Measurements from ENCODE around the gene CTBP2. TPM values are rescaled to one million over a fixed set of nuclear protein-coding genes. Genes with fewer than 3 reads are reported as not detected.

Gene CTBP2
- total RNA-seq, 1 experiment from 2014 or later = 191 TPM

DNA sequence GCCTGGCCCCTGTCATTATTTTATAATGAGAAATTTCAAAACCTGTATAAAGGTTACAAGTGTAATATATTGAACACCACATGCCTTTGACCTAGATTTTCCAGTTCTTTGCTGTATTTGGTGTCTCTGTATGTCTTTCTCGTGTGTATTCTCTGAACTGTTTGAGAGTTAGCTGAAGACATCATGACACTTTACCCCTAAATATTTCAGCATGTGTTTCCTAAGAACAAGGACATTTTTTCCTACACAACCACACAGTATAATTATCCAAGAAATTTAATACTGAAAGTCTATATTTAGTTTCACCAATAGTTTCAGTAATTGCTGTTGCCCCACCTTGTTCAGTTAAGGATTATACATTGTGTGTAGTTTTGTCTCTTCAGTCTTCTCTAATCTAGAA is 203.6 kb downstream of the CTBP2 start:
- H3K4me3 Mint-ChIP-seq = no peak overlapping the region
- no peak for ATAC-seq
- POLR2A ChIA-PET = no interaction called here
- CTCF ChIA-PET = no interaction called here
- no peaks in the 10 kb centered on the region for H3K27me3 Mint-ChIP-seq (ENCODE audit: low read depth)
- DNase-seq (ENCODE audit: low spot score) = no peak
- H3K4me1 Mint-ChIP-seq = peaks cover 38% of the 10 kb centered on the region
- TF ChIP-seq, protein P1, sequence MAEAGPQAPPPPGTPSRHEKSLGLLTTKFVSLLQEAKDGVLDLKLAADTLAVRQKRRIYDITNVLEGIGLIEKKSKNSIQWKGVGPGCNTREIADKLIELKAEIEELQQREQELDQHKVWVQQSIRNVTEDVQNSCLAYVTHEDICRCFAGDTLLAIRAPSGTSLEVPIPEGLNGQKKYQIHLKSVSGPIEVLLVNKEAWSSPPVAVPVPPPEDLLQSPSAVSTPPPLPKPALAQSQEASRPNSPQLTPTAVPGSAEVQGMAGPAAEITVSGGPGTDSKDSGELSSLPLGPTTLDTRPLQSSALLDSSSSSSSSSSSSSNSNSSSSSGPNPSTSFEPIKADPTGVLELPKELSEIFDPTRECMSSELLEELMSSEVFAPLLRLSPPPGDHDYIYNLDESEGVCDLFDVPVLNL (CRISPR knock-in tag; IDR thresholded peaks at IDR 0.05; ENCODE audit: borderline replicate concordance, low read depth) = no peak
- TF ChIP-seq TEAD4 (CRISPR knock-in tag; IDR thresholded peaks at IDR 0.05) (no peak), TP53 (CRISPR knock-in tag; IDR thresholded peaks at IDR 0.05) (no peak), RORB (CRISPR knock-in tag; IDR thresholded peaks at IDR 0.05) (no peak)
- TF ChIP-seq, protein P2, sequence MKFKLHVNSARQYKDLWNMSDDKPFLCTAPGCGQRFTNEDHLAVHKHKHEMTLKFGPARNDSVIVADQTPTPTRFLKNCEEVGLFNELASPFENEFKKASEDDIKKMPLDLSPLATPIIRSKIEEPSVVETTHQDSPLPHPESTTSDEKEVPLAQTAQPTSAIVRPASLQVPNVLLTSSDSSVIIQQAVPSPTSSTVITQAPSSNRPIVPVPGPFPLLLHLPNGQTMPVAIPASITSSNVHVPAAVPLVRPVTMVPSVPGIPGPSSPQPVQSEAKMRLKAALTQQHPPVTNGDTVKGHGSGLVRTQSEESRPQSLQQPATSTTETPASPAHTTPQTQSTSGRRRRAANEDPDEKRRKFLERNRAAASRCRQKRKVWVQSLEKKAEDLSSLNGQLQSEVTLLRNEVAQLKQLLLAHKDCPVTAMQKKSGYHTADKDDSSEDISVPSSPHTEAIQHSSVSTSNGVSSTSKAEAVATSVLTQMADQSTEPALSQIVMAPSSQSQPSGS (CRISPR knock-in tag; IDR thresholded peaks at IDR 0.05; ENCODE audit: borderline replicate concordance, low read depth) = no peak
- TF ChIP-seq, protein P3, sequence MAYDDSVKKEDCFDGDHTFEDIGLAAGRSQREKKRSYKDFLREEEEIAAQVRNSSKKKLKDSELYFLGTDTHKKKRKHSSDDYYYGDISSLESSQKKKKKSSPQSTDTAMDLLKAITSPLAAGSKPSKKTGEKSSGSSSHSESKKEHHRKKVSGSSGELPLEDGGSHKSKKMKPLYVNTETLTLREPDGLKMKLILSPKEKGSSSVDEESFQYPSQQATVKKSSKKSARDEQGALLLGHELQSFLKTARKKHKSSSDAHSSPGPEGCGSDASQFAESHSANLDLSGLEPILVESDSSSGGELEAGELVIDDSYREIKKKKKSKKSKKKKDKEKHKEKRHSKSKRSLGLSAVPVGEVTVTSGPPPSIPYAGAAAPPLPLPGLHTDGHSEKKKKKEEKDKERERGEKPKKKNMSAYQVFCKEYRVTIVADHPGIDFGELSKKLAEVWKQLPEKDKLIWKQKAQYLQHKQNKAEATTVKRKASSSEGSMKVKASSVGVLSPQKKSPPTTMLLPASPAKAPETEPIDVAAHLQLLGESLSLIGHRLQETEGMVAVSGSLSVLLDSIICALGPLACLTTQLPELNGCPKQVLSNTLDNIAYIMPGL (CRISPR knock-in tag; IDR thresholded peaks at IDR 0.05) = no peak
- TF ChIP-seq, protein P4, sequence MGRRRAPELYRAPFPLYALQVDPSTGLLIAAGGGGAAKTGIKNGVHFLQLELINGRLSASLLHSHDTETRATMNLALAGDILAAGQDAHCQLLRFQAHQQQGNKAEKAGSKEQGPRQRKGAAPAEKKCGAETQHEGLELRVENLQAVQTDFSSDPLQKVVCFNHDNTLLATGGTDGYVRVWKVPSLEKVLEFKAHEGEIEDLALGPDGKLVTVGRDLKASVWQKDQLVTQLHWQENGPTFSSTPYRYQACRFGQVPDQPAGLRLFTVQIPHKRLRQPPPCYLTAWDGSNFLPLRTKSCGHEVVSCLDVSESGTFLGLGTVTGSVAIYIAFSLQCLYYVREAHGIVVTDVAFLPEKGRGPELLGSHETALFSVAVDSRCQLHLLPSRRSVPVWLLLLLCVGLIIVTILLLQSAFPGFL (CRISPR knock-in tag; IDR thresholded peaks at IDR 0.05; ENCODE audit: borderline replicate concordance) = no peak
- no peak overlapping the region for H3K27ac Mint-ChIP-seq
- H3K9me3 Mint-ChIP-seq = no peaks in the 10 kb centered on the region
- H3K36me3 Mint-ChIP-seq = peaks cover 5% of the 10 kb centered on the region; the same call in 1 of the 2 replicates

DNA sequence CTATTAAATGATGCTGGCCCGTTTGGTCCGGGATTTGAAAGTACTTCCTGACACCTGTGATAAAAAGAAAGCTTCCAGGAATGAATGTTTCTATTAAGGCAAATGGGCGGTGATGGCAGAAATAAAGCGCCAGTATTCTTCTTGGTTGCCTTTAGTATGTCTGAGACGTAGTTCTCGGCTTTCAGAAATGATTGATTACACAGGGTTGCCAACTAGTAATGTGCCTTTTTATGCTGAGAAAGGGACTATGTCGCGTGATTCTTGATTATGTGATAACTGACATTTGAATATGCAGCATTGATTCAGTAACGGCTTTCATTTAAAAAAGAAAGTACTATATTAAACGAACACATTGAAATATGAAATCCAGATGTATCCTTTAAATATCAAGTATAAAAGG is 204.5 kb downstream of the CTBP2 start:
- TF ChIP-seq NFATC4 (CRISPR knock-in tag; IDR thresholded peaks at IDR 0.05) (no peak), TEAD4 (CRISPR knock-in tag; IDR thresholded peaks at IDR 0.05) (no peak), FOXJ3 (CRISPR knock-in tag; IDR thresholded peaks at IDR 0.05; ENCODE audit: borderline replicate concordance) (no peak), OVOL2 (CRISPR knock-in tag; IDR thresholded peaks at IDR 0.05; ENCODE audit: borderline replicate concordance) (no peak), ZNF423 (CRISPR knock-in tag; IDR thresholded peaks at IDR 0.05) (no peak), NFE2L1 (CRISPR knock-in tag; IDR thresholded peaks at IDR 0.05) (no peak), ATF1 (CRISPR knock-in tag; IDR thresholded peaks at IDR 0.05) (no peak)
- TF ChIP-seq, protein P5, sequence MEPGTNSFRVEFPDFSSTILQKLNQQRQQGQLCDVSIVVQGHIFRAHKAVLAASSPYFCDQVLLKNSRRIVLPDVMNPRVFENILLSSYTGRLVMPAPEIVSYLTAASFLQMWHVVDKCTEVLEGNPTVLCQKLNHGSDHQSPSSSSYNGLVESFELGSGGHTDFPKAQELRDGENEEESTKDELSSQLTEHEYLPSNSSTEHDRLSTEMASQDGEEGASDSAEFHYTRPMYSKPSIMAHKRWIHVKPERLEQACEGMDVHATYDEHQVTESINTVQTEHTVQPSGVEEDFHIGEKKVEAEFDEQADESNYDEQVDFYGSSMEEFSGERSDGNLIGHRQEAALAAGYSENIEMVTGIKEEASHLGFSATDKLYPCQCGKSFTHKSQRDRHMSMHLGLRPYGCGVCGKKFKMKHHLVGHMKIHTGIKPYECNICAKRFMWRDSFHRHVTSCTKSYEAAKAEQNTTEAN (CRISPR knock-in tag; IDR thresholded peaks at IDR 0.05) = no peak
- TF ChIP-seq, protein P3 (CRISPR knock-in tag; IDR thresholded peaks at IDR 0.05) = no peak
- TF ChIP-seq, protein P6, sequence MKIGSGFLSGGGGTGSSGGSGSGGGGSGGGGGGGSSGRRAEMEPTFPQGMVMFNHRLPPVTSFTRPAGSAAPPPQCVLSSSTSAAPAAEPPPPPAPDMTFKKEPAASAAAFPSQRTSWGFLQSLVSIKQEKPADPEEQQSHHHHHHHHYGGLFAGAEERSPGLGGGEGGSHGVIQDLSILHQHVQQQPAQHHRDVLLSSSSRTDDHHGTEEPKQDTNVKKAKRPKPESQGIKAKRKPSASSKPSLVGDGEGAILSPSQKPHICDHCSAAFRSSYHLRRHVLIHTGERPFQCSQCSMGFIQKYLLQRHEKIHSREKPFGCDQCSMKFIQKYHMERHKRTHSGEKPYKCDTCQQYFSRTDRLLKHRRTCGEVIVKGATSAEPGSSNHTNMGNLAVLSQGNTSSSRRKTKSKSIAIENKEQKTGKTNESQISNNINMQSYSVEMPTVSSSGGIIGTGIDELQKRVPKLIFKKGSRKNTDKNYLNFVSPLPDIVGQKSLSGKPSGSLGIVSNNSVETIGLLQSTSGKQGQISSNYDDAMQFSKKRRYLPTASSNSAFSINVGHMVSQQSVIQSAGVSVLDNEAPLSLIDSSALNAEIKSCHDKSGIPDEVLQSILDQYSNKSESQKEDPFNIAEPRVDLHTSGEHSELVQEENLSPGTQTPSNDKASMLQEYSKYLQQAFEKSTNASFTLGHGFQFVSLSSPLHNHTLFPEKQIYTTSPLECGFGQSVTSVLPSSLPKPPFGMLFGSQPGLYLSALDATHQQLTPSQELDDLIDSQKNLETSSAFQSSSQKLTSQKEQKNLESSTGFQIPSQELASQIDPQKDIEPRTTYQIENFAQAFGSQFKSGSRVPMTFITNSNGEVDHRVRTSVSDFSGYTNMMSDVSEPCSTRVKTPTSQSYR (CRISPR knock-in tag; IDR thresholded peaks at IDR 0.05) = no peak
- TF ChIP-seq, protein P7, sequence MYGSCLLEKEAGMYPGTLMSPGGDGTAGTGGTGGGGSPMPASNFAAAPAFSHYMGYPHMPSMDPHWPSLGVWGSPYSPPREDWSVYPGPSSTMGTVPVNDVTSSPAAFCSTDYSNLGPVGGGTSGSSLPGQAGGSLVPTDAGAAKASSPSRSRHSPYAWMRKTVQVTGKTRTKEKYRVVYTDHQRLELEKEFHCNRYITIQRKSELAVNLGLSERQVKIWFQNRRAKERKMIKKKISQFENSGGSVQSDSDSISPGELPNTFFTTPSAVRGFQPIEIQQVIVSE (CRISPR knock-in tag; IDR thresholded peaks at IDR 0.05; ENCODE audit: borderline replicate concordance) = no peak
- TF ChIP-seq, protein P8, sequence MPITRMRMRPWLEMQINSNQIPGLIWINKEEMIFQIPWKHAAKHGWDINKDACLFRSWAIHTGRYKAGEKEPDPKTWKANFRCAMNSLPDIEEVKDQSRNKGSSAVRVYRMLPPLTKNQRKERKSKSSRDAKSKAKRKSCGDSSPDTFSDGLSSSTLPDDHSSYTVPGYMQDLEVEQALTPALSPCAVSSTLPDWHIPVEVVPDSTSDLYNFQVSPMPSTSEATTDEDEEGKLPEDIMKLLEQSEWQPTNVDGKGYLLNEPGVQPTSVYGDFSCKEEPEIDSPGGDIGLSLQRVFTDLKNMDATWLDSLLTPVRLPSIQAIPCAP (CRISPR knock-in tag; IDR thresholded peaks at IDR 0.05) = no peak
- Mint-ChIP-seq H3K27ac (peak overlapping the region; percentile 87), H3K9me3 (no peaks in the 10 kb centered on the region), H3K27me3 (ENCODE audit: low read depth) (no peaks in the 10 kb centered on the region), H3K36me3 (peaks cover 5% of the 10 kb centered on the region; the same call in 1 of the 2 replicates), H3K4me1 (peaks cover 38% of the 10 kb centered on the region), H3K4me3 (no peak overlapping the region)
- POLR2A ChIA-PET = no interaction called here
- CTCF ChIA-PET = no interaction called here
- no peak for DNase-seq (ENCODE audit: low spot score)
- no peak for ATAC-seq

All from WTC11 (cell line).